Pancreas (tissue), 10 donors: Measurements from ENCODE around the gene ADAMTS5. TPM values are rescaled to one million over a fixed set of nuclear protein-coding genes. Genes with fewer than 3 reads are reported as not detected.

Experiments used
- ATAC-seq, 4 donors: fragments of 200-7000 bp; cut with Tn5 transposase; one replicate each; pipeline versions ENCODE4 v1.8.0 to v1.9.1; 2020; ENCODE audit warnings: mild to moderate bottlenecking in 4 of 4, moderate library complexity in 4 of 4
- DNase-seq, 6 donors: peaks; one replicate each; pipeline ENCODE4 v3.0.0-alpha.2; 2020
- FAIRE-seq: peaks from 2 replicates; lab custom pipeline; 2012; peaks lifted over from hg19 to GRCh38; lab: Jason Lieb, UNC
- H3K27ac ChIP-seq, 4 donors: fragments of 200-600 bp; sonication (generic); 1 replicate in 3 of 4; 2 replicates in 1 of 4; pipeline versions ENCODE4 v1.5.0 to v1.8.0; 2020
- H3K27me3 ChIP-seq, 4 donors: fragments of 200-600 bp; one replicate each; pipeline ENCODE4 v1.8.0; 2021
- H3K36me3 ChIP-seq, 3 donors: fragments of 200-600 bp; sonication (generic) in 1 of 3; one replicate each; pipeline versions ENCODE4 v1.5.0 to v1.8.0; 2020 to 2021
- H3K4me1 ChIP-seq, 3 donors: fragments of 200-600 bp; one replicate each; pipeline ENCODE4 v1.8.0; 2021
- H3K4me3 ChIP-seq, 4 donors: fragments of 200-600 bp; sonication (generic) in 2 of 4; one replicate each; pipeline versions ENCODE4 v1.5.0 to v1.8.0; 2020 to 2021
- H3K9me3 ChIP-seq, 4 donors: fragments of 200-600 bp; one replicate each; pipeline ENCODE4 v1.8.0; 2021
- CTCF ChIP-seq, 4 donors: fragments of 200-600 bp; sonication (generic) in 3 of 4; IDR thresholded peaks; one replicate each; pipeline versions ENCODE4 v1.5.0 to v1.8.0; 2021; ENCODE audit warnings: antibody characterized with exemption in 4 of 4
- WGBS, 2 donors: extraction: QIAGEN DNeasy Blood & Tissue Kit; methylation state at CpG; one replicate each; pipeline ENCODE4 v1.1.7; 2013; 5-methylcytosine and 5-hydroxymethylcytosine counted together
- intact Hi-C, 3 donors: fragments of 100-400 bp; cut with DNase I; formaldehyde crosslinking; loops; one replicate each; pipeline versions ENCODE4 v1.11.1 to v1.14.2; 2022
- microRNA-seq, 2 donors: library from miRNA; unstranded; fragments of <30 nt; microRNA quantifications; one replicate each; pipeline versions ENCODE4 to v1.1.0, GENCODE V29; 2019 to 2020
- polyA plus RNA-seq, 2 donors: library from polyadenylated mRNA; stranded (reverse); fragments of 200-250 nt; gene quantifications; one replicate each; pipeline ENCODE4 v1.2.3, GENCODE V29; 2013
- total RNA-seq, 6 donors: library from RNA; stranded (reverse); fragmentation: NEBNext Ultra II Directional in 4 of 6; extraction: Animal tissue kit (Norgen Biotek cat#: 25700) in 4 of 6; gene quantifications; one replicate each; pipeline versions ENCODE4 v1.2.1 to v1.2.4, GENCODE V29; 2021 to 2023
- donor health status: healthy with polysubstance abuse.
- donor health status: DM: no; HTN: no; CAD: no; lungs with moderate emphysema.
- donor health status: DM: no; HTN: no; CAD: no.
- donor health status: control.
- donor health status: control.
- donor health status: Bipolar disorder and iron deficiency.
- donor health status: DM: yes; HTN: yes; CAD: no.
- donor health status: DM: no; HTN: no; CAD: no.
- donor health status: DM: no; HTN: no; CAD: no.
- donor health status: DM: yes; HTN: yes; CAD: no.

ADAMTS5 gene
- total and polyA plus RNA-seq, 8 donors = 0.14 to 3.4 (median 0.55) TPM

- FAIRE-seq = no peak
- Histone ChIP-seq H3K27ac (no peak overlapping the region), H3K9me3 (no peaks in the 10 kb centered on the region), H3K4me1 (no peaks in the 10 kb centered on the region), H3K27me3 (no peaks in the 10 kb centered on the region), H3K4me3 (no peak overlapping the region), H3K36me3 (no peaks in the 10 kb centered on the region)
- ATAC-seq = peak in 1 of 4 donors; percentile 44
- 38 to 45% methylated on average over 4 of the region's 4 CpGs for WGBS, 2 donors
- TF ChIP-seq CTCF (IDR thresholded peaks at IDR 0.05) = peak in 1 of 4 donors; percentile 11
- intact Hi-C loops = loop anchor here in 1 of 3 donors (10.0 kb wide), 1 partner anchor 683 kb away; no protein-coding TSS in a partner anchor
- no peak for DNase-seq
These were observed 85.2 kb downstream of the ADAMTS5 start for GRCh38 chr21:26881504-26882228.

GRCh38 chr21:26877018-26877417 is 89.9 kb downstream of the ADAMTS5 start:
- Histone ChIP-seq H3K36me3 (no peaks in the 10 kb centered on the region), H3K4me3 (no peak overlapping the region), H3K9me3 (no peaks in the 10 kb centered on the region), H3K27ac (no peak overlapping the region), H3K4me1 (no peaks in the 10 kb centered on the region), H3K27me3 (no peaks in the 10 kb centered on the region)
- FAIRE-seq = no peak
- WGBS, 2 donors = 57 to 58% methylated on average over 6 of the region's 6 CpGs
- intact Hi-C loops = no loop called here
- no peak for DNase-seq
- no peak for ATAC-seq
- TF ChIP-seq CTCF (IDR thresholded peaks at IDR 0.05) = no peak

- FAIRE-seq (no peak), ATAC-seq (no peak), DNase-seq (no peak)
- Histone ChIP-seq H3K4me3 (no peak overlapping the region), H3K4me1 (peaks cover 0 to 3% (median 3%) of the 10 kb centered on the region in 3 donors), H3K36me3 (no peaks in the 10 kb centered on the region), H3K27ac (no peak overlapping the region), H3K9me3 (no peaks in the 10 kb centered on the region), H3K27me3 (no peaks in the 10 kb centered on the region)
- intact Hi-C loops = no loop called here
- WGBS, 2 donors = 88 to 97% methylated on average over 1 of the region's 1 CpG
- TF ChIP-seq CTCF (IDR thresholded peaks at IDR 0.05) = no peak
These were observed 92.5 kb downstream of the ADAMTS5 start for GRCh38 chr21:26874347-26874746.

Small RNAs within 50 kb of the gene (microRNA-seq; reads per million reads assigned to microRNA genes)
- gene MIR4759 = 0 reads per million in 2 donors

Other genes starting within 250 kb of the ADAMTS5 start
- gene ADAMTS1, start 121.7 kb downstream of the ADAMTS5 start, total RNA-seq = 10 to 100 TPM in 4 of 6 donors, 1 to 10 TPM in 2; 4.4 to 32.1 (median 13.6) TPM
- gene ADAMTS1, start 121.7 kb downstream of the ADAMTS5 start, polyA plus RNA-seq = 10 to 100 TPM in 1 of 2 donors, 1 to 10 TPM in 1; 8.6 to 22.8 TPM